Measurements from ENCODE around the gene MANBA.

The MANBA gene

GRCh38 chr4:102760645-102761295 lies at the start of gene MANBA:
Gene MANBA, minus strand, starts transcription at chr4:102760968. Its CDS starts 74 bp downstream, at chr4:102760894.
- peak; percentile 63 to 66 for DNase-seq (ENCODE audit: low read depth in 2 of 2)

- DNase-seq (ENCODE audit: low read depth in 2 of 2) = no peak
These were observed 48.9 kb upstream of the MANBA start for GRCh38 chr4:102809691-102810090.

- DNase-seq (ENCODE audit: low read depth in 2 of 2) = no peak
These were observed 48.4 kb upstream of the MANBA start for GRCh38 chr4:102809190-102809589.

GRCh38 chr4:102808009-102808408 lies 47.2 kb upstream of the MANBA start:
- DNase-seq (ENCODE audit: low read depth in 2 of 2) = no peak

GRCh38 chr4:102807345-102807744 lies 46.6 kb upstream of the MANBA start:
- DNase-seq (ENCODE audit: low read depth in 2 of 2) = no peak

GRCh38 chr4:102799816-102800215 lies 39.0 kb upstream of the MANBA start:
- no peak for DNase-seq (ENCODE audit: low read depth in 2 of 2)

GRCh38 chr4:102794999-102795398 lies 34.2 kb upstream of the MANBA start:
- DNase-seq (ENCODE audit: low read depth in 2 of 2) = no peak

- no peak for DNase-seq (ENCODE audit: low read depth in 2 of 2)
These were observed 31.7 kb upstream of the MANBA start for GRCh38 chr4:102792361-102792936.

GRCh38 chr4:102791318-102791835 lies 30.6 kb upstream of the MANBA start:
- DNase-seq (ENCODE audit: low read depth in 2 of 2) = no peak

- no peak for DNase-seq (ENCODE audit: low read depth in 2 of 2)
These were observed 28.5 kb upstream of the MANBA start for GRCh38 chr4:102789317-102789717.

GRCh38 chr4:102787944-102788343 lies 27.2 kb upstream of the MANBA start:
- DNase-seq (ENCODE audit: low read depth in 2 of 2) = no peak

- DNase-seq (ENCODE audit: low read depth in 2 of 2) = no peak
These were observed 26.5 kb upstream of the MANBA start for GRCh38 chr4:102787096-102787881.

- DNase-seq (ENCODE audit: low read depth in 2 of 2) = no peak
These were observed 25.5 kb upstream of the MANBA start for GRCh38 chr4:102786279-102786678.

- no peak for DNase-seq (ENCODE audit: low read depth in 2 of 2)
These were observed 22.2 kb upstream of the MANBA start for GRCh38 chr4:102783006-102783405.

- no peak for DNase-seq (ENCODE audit: low read depth in 2 of 2)
These were observed 20.8 kb upstream of the MANBA start for GRCh38 chr4:102781570-102781969.

- no peak for DNase-seq (ENCODE audit: low read depth in 2 of 2)
These were observed 19.8 kb upstream of the MANBA start for GRCh38 chr4:102780476-102781144.

- no peak for DNase-seq (ENCODE audit: low read depth in 2 of 2)
These were observed 18.4 kb upstream of the MANBA start for GRCh38 chr4:102779204-102779603.

- DNase-seq (ENCODE audit: low read depth in 2 of 2) = no peak
These were observed 18.0 kb upstream of the MANBA start for GRCh38 chr4:102778720-102779119.

GRCh38 chr4:102775805-102776204 lies 15.0 kb upstream of the MANBA start:
- DNase-seq (ENCODE audit: low read depth in 2 of 2) = no peak

- no peak for DNase-seq (ENCODE audit: low read depth in 2 of 2)
These were observed 13.5 kb upstream of the MANBA start for GRCh38 chr4:102774254-102774653.

- no peak for DNase-seq (ENCODE audit: low read depth in 2 of 2)
These were observed 12.1 kb upstream of the MANBA start for GRCh38 chr4:102772738-102773340.

- no peak for DNase-seq (ENCODE audit: low read depth in 2 of 2)
These were observed 4.1 kb upstream of the MANBA start for GRCh38 chr4:102764901-102765300.

All from stimulated activated CD8-positive, alpha-beta memory T cell treated with anti-CD3 and anti-CD28 coated beads, Interleukin-7, amount 100 ng/mL, for 1 hour (primary cell).